ENCODE measurements around the gene TREM2.

DNA sequence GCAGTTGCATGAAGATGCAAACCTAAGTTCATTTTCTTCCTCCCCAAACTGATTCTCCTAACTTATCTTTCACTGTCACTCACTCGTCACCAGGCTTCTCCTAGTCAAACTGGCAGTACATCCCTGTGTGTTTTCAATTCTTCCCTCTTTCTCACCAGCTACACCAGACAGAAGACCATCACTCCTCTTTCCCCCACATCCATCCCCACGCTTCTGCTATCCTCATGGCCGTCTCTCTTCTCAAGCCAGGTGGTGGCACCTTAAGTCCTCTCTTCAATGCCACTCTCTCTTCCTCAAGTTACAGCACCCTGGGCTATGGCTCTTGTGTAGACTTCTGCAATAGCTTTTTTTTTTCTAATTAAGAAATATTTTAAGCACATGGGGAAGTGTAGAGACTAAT lies 14.4 kb upstream of the TREM2 start:
- TF ChIP-seq, protein P1, sequence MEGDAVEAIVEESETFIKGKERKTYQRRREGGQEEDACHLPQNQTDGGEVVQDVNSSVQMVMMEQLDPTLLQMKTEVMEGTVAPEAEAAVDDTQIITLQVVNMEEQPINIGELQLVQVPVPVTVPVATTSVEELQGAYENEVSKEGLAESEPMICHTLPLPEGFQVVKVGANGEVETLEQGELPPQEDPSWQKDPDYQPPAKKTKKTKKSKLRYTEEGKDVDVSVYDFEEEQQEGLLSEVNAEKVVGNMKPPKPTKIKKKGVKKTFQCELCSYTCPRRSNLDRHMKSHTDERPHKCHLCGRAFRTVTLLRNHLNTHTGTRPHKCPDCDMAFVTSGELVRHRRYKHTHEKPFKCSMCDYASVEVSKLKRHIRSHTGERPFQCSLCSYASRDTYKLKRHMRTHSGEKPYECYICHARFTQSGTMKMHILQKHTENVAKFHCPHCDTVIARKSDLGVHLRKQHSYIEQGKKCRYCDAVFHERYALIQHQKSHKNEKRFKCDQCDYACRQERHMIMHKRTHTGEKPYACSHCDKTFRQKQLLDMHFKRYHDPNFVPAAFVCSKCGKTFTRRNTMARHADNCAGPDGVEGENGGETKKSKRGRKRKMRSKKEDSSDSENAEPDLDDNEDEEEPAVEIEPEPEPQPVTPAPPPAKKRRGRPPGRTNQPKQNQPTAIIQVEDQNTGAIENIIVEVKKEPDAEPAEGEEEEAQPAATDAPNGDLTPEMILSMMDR (IDR thresholded peaks at IDR 0.05; ENCODE audit: insufficient read depth, low read depth, low read length): no peak
- no peak for TF ChIP-seq EZH2 (IDR thresholded peaks at IDR 0.05; ENCODE audit: insufficient read depth, low read length)

Data from astrocyte (in vitro differentiated cells and primary cell).